ENCODE data around the gene LY6G6C.
A peak's percentile ranks its signal among the peaks of the same experiment; 100 is the strongest.

LY6G6C gene

GRCh38 chr6:31727717-31728671 lies 6.4 kb upstream of the LY6G6C start:
- no peak for DNase-seq

DNA sequence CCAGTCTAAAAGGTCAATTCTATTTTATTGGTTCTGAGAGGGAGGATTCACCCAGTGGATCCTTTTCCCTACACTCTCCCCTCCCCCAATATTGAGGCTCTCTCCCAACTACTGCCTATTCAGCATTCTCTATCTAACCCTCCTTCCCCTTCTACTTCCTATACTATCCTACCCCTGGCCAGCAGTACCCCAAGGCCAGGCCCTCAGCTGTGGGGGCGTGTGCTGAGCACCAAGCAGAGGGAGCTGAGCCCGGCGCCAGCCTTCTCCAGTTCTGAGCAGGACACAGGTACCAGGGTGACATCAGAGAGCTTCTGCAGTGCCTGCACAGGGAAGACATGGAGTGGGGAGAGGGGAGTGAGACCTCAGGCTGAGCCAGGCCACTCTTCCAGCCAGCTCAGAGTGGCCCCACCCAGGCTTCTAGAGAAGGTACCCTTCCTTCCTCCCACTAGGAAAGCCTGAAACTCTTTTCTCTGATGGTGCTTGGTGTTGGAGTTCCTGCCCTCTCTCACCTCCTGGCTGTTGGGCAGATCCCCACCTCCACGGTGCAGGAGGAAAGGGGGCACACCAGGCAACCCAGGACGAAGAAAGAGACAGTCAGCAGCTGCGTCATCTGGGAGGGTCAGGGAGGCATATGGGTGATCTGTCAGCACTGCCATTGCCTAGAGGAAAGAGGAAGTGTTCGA lies 5.6 kb upstream of the LY6G6C start:
- peak in 4 of 56 donors; percentile 6 to 34 (median 14) for DNase-seq

GRCh38 chr6:31725502-31726350 lies 4.2 kb upstream of the LY6G6C start:
- no peak for DNase-seq

DNA sequence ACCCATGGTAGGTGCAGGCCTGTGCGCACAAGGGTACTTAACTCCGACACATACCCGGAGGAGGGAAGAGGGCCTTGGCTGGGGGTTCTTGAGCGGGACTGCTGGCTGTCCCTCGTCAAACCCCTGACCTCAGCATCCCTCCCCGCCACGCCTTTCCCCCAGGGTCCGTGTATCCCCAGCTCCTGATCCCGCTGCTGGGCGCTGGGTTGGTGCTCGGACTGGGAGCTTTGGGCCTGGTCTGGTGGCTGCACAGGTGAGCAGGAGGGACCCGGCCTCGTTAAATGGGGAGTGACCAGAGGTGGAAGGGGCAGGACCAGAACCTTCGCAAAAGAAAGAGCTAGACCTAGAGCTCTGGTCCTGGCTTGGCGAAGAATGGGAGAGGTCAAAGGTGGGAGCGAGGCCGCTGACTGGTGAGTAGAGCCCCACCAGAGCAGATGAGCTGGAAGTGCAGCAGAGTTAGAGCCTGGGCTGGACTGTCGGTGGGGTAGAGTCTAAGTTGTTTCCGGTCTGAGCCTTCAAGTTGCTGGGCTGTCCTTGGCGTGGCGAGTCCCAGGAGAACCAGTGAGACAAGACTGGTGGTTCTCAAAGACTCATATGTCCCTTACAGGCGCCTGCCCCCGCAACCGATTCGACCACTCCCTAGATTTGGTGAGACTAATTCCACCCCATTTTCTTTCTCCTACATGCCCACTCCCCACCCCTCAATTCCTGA lies 2.6 kb upstream of the LY6G6C start:
- no peak for DNase-seq

GRCh38 chr6:31723245-31723979 lies 1.9 kb upstream of the LY6G6C start, which contains the start of gene MPIG6B:
Gene MPIG6B, plus strand, starts transcription at chr6:31723373. Its CDS starts 11 bp downstream, at chr6:31723384.
- DNase-seq = no peak

GRCh38 chr6:31722173-31722572 lies 627 bp upstream of the LY6G6C start:
- no peak for DNase-seq

GRCh38 chr6:31720196-31720770 lies 1.3 kb downstream of the LY6G6C start:
- no peak for DNase-seq

- no peak for DNase-seq
These were observed 2.5 kb downstream of the LY6G6C start for GRCh38 chr6:31719001-31719400.

- DNase-seq = no peak
These were observed 3.3 kb downstream of the LY6G6C start for GRCh38 chr6:31718265-31718664.

GRCh38 chr6:31717499-31718222 lies 3.9 kb downstream of the LY6G6C start:
- no peak for DNase-seq

- DNase-seq = peak in 1 of 56 donors; percentile 15
These were observed 6.3 kb downstream of the LY6G6C start, which contains the start of gene LY6G6D for GRCh38 chr6:31715022-31715958. Gene LY6G6D, plus strand, starts transcription at chr6:31715348. Its CDS starts 8 bp downstream, at chr6:31715356.

DNA sequence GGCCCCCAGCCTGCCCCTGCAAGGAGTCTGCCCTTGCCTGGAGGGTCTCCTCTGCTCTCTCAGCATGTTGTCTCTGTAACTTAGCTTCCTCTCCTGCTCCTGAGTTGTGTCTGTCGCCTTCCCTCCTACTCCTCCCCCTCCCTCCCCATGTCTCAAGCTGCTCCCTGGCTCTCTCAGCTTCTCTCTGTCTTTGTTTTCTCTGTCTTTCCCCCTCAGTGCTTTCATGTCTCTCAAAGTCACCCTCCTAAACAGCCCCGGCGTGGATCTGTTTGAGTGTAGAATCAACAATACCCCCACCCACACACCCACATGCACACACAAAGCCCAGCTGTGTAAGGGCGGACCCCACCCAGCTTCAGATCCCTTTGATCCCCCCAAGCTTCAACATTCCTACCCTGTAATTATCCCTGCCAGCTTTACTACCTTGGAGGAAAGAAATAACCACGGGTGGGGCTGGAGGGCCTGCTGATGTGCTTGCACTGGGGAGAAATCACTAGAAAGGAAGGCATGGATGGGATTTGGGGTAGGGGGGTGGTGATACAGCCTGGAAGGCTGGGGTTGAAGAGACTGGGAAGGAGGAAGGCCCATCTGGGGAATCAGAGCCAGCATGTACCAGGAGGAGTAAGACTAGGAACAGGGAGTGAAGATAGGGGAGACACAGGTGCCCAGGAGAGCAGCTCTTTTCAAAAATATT lies 7.4 kb downstream of the LY6G6C start:
- DNase-seq = no peak

GRCh38 chr6:31713465-31713864 lies 8.1 kb downstream of the LY6G6C start:
- DNase-seq = no peak

DNA sequence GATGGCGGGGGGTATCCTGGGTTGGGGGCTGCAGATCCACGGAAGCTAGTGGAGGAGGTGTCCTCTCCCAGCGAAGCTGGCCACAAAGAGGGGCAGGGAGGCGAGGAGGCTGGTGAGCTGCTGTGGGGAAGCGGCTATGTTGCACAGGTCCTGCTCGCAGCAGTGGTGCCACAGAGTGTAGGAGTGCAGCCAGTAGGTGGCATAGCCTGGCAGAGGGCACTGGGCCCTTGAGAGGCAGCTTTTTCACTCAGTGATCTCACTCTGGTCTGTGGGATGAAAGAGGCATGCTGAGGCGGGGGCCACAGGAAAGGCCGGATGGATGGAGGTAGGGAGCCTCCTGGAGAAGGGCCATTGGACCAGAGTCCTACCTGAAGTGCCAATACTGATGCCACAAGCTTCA lies 9.2 kb downstream of the LY6G6C start:
- DNase-seq = no peak

- no peak for DNase-seq
These were observed 10.3 kb downstream of the LY6G6C start for GRCh38 chr6:31711233-31711632.

DNA sequence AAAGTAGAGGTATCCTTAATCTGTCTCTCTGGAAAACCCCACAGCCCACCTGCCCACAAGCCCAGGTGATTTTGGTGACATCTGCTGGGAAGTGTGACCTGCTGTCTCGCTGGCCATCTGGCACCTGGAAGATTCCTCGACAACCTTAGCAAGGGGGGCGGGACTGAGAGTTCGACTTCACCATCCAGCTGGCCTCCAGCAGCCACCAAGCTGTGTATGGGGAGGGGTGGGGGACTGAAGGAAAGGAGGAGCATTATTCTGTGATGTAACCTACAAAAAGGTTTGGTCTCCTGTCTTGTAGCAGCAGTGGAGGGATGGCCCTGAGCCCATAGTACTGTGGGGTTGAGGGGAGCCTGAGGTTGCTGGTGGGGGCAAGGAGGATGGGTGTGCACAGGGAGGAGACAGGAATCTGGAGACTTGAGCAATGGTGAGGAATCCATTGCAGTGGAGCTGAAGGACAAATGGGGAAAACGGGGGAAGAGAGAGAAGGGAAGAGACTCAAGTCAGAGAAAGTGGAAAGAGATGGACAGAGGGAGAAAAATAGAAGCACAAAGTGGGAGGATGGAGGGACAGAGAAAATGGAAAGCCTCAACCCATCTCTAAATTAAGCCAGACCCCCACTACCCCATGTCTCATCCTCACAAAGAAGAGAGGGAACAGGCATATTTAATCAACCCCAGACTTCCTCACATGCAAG lies 10.9 kb downstream of the LY6G6C start:
- DNase-seq = no peak
